ELR (cell line): ENCODE results near the gene C4orf46.

ENCODE experiments used
- DNase-seq: peaks from one replicate; pipeline ENCODE4 v3.0.0-alpha.2; 2015; ENCODE audit warnings: low read depth

The C4orf46 gene

DNA sequence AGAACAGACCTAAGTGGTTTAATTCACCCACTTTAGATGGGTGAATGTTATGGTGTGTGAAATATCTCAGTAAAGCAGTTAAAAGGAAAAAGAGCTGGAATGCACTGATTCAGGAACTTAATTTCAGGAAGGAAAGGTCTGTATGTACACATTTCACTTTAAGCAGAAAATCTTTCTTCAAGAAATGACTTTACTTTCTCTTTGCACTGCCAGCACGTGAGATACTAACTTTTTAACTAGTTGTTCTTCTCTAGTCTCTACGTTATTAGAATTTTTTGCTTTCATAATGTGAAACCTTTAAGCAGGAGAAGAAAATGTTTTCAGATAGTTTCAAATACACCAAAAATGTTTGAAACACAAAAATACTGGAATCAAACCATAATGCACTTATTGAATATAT, 18.8 kb downstream of the C4orf46 start:
- DNase-seq, result no peak

GRCh38 chr4:158649111-158649680, 22.5 kb downstream of the C4orf46 start:
- no peak for DNase-seq

GRCh38 chr4:158644760-158645159, 26.9 kb downstream of the C4orf46 start:
- DNase-seq, result no peak

DNA sequence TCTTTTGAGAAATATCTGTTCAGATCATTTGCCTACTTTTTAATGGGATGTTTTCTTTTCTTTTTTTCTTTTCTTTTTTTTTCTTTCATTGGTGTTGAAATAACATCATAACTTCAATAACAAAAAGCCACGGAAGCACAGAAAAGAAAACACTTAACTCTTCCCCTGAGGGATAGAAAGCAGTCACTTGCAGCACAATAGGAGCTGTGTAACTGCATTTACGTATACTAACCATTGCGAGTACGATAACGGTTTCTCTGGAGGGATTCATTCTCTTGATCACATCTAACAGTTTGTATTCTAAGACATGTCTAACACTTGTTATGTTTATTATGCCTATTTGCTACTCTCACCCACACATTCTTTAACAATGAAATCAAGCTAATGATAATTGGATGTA, 27.3 kb downstream of the C4orf46 start:
- no peak for DNase-seq

DNA sequence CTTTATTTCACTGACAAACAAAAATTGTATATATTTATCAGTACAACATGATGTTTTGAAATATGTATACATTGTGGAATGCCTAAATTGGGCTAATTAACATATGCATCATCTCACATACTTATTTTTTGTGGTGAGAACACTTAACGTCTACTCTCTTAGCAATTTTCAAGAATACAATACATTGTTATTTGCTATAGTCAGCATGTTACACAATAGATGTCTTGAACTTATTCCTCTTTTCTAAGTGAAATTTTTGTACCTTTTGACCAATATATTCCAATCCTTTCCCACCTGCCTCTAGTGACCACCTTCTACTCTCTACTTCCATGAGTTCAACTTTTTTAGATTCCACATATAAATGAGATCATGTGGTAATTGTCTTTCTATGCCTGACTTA, 35.1 kb downstream of the C4orf46 start:
- DNase-seq, result no peak

DNA sequence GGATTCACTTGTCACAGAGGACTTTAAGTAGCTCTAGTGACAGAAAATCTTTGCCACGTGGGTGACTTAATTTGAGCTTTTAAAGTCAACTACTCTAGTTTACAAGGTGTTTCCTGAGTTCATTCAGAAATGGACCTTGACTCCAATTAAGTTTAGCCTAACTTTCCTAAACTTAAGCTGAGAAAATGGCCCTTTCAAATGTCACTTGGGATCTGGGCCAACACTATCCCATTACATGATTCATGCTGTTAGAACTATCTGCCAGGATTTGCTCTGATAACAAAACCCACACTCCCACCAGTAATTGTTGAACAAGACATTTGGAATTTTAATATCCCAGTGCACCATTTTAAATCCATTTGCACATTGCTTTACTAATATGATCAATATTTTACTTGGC, 40.8 kb downstream of the C4orf46 start:
- DNase-seq, result no peak

DNA sequence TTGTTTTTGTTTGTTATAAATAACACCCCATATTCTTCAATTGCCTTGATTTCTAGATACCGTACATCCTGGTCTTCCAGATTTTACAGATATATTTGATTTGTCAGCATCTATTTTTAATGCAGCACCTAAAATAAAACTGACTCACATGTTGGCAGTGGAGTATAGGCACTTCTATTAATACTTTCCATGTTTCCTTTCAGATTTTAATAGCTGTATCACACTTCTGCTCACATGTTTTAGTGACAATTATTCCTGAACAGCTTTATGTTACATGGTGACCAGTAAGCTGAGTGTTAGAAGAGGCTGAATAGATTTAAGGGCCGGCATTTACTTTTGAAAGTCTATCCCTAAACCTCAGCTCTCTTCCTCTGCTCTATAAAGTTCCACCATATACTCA, 46.1 kb downstream of the C4orf46 start:
- DNase-seq, result no peak

GRCh38 chr4:158624889-158625478, 46.7 kb downstream of the C4orf46 start:
- peak; percentile 72 for DNase-seq

DNA sequence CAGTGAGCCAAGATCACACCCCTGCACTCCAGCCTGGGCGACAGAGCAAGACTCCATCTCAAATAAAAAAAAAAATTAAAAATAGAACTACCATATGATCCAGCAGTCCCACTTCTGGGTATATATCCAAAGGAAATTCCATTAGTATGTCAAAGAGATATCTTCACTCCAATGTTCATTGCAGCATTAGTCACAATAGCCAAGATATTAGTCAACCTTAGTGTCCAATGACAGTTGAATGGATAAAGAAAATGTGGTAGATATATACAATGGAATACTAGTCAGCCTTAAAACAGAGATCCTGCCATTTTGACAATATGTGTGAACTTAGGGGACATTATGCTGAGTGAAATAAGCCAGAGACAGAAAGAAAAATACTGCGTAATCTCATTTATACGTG, 49.4 kb downstream of the C4orf46 start:
- DNase-seq, result peak; percentile 49

GRCh38 chr4:158621729-158622128, 50.0 kb downstream of the C4orf46 start:
- DNase-seq, result no peak

DNA sequence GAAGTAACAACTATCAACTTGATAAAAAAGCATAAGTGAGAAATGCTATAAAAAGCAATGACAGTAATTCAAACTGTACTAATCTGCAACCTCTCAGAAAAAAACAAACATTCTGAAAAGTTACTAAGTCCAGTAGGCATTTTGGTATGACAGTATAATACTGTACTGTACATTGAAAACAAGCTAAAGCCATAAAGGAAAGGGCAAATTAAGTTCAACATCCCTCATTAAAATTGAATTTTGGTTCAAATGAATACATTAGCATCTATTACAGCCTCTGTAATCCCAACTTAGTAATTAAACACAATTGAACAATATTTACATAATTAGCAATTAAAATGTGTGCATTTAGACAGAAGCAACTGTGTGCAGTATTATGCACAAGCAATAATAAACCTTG, 53.7 kb downstream of the C4orf46 start:
- DNase-seq, result no peak
